Neutrophil (primary cell): ENCODE measurements around the gene ALLC.
"Not testable (repeated sequence)": the region's sequence is repeated elsewhere in the genome, so short reads cannot be mapped to it uniquely, and the experiment has no call there.

Experiments used
- H3K27ac ChIP-seq: fragments of 200-600 bp; sonication (generic); 2 replicates; pipeline ENCODE4 v1.5.1; 2016; ENCODE audit warnings: mild to moderate bottlenecking, moderate library complexity
- H3K27me3 ChIP-seq: fragments of 200-600 bp; sonication (generic); 2 replicates; pipeline ENCODE4 v1.6.0; 2016; ENCODE audit warnings: mild to moderate bottlenecking
- H3K36me3 ChIP-seq: fragments of 200-600 bp; sonication (generic); 2 replicates; pipeline ENCODE4 v1.5.1; 2017
- H3K4me1 ChIP-seq, 2 experiments: fragments of 200-600 bp in 1 of 2; sonication (generic) in 1 of 2; 1 replicate in 1 of 2; 2 replicates in 1 of 2; pipeline versions ENCODE4 v1.5.1 to v1.6.1; 2013 to 2016; ENCODE audit warnings: low read depth in 1 of 2, low read length in 1 of 2, mild to moderate bottlenecking in 1 of 2, moderate library complexity in 1 of 2; ENCODE audit not compliant: control insufficient read depth in 1 of 2, insufficient read depth in 1 of 2
- H3K4me3 ChIP-seq, 2 experiments: fragments of 200-600 bp in 1 of 2; sonication (generic) in 1 of 2; 1 replicate in 1 of 2; 2 replicates in 1 of 2; pipeline ENCODE4 v1.5.1; 2013 to 2016; ENCODE audit warnings: low read depth in 1 of 2, low read length in 1 of 2, mild to moderate bottlenecking in 1 of 2, moderate library complexity in 1 of 2
- H3K9me3 ChIP-seq: fragments of 200-600 bp; sonication (generic); 2 replicates; pipeline ENCODE4 v1.5.1; 2016
- CTCF ChIP-seq: fragments of 200-600 bp; sonication (generic); IDR thresholded peaks from 2 replicates; pipeline ENCODE4 v1.5.1; 2016; ENCODE audit warnings: antibody characterized with exemption

The ALLC gene

GRCh38 chr2:3654531-3655225 is 3.3 kb upstream of the ALLC start:
- no peaks in the 10 kb centered on the region for H3K9me3 ChIP-seq
- TF ChIP-seq CTCF: no peak
- H3K27me3 ChIP-seq: peaks cover 61% of the 10 kb centered on the region
- H3K36me3 ChIP-seq: no peaks in the 10 kb centered on the region
- no peak overlapping the region for H3K4me3 ChIP-seq
- H3K27ac ChIP-seq: no peak overlapping the region
- H3K4me1 ChIP-seq: no peaks in the 10 kb centered on the region

GRCh38 chr2:3655871-3656761 is 1.9 kb upstream of the ALLC start:
- no peak overlapping the region for H3K4me3 ChIP-seq
- no peaks in the 10 kb centered on the region for H3K4me1 ChIP-seq
- H3K36me3 ChIP-seq: no peaks in the 10 kb centered on the region
- peaks cover 47% of the 10 kb centered on the region for H3K27me3 ChIP-seq
- H3K9me3 ChIP-seq: no peaks in the 10 kb centered on the region
- no peak for TF ChIP-seq CTCF
- no peak overlapping the region for H3K27ac ChIP-seq

- peaks cover 37% of the 10 kb centered on the region for H3K27me3 ChIP-seq
- no peaks in the 10 kb centered on the region for H3K36me3 ChIP-seq
- H3K4me3 ChIP-seq: no peak overlapping the region
- no peak for TF ChIP-seq CTCF
- H3K9me3 ChIP-seq: no peaks in the 10 kb centered on the region
- no peaks in the 10 kb centered on the region for H3K4me1 ChIP-seq
- no peak overlapping the region for H3K27ac ChIP-seq
Measured at GRCh38 chr2:3656762-3657721, 958 bp upstream of the ALLC start.

- TF ChIP-seq CTCF: no peak
- no peaks in the 10 kb centered on the region for H3K9me3 ChIP-seq
- no peak overlapping the region for H3K27ac ChIP-seq
- no peak overlapping the region for H3K4me3 ChIP-seq
- H3K4me1 ChIP-seq: no peaks in the 10 kb centered on the region
- H3K27me3 ChIP-seq: peaks cover 14% of the 10 kb centered on the region
- no peaks in the 10 kb centered on the region for H3K36me3 ChIP-seq
Measured at GRCh38 chr2:3659447-3660432, 1.7 kb downstream of the ALLC start.

- peaks cover 14% of the 10 kb centered on the region for H3K27me3 ChIP-seq
- not testable (repeated sequence) for H3K27ac ChIP-seq, H3K9me3 ChIP-seq, H3K36me3 ChIP-seq, H3K4me3 ChIP-seq, H3K4me1 ChIP-seq
Measured at GRCh38 chr2:3660640-3661039, 2.6 kb downstream of the ALLC start.
